ENCODE results near the gene SLC38A7.

DNA sequence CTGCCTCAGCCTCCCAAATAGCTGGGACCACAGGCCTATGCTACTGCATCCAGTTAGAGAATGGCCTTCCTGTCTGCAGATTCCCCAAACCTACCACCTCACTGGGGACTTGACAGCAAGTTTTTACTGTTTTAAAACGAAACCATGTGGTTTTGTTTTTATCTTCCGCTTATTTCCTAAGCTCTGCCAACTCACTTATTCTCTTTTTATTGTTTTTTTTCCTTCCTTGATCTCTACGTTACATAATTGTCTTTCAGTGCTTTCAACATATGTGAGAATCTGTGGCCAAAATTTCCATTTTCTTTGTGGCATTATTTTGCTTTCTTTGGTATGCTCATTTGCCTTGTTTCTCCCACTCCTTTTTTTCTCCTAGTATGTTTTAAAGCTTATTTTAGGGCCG lies 14.6 kb upstream of the SLC38A7 start:
- TF ChIP-seq EZH2 (IDR thresholded peaks at IDR 0.05; ENCODE audit: borderline replicate concordance, low read depth, low read length, severe bottlenecking) = no peak
- TF ChIP-seq, protein P1, sequence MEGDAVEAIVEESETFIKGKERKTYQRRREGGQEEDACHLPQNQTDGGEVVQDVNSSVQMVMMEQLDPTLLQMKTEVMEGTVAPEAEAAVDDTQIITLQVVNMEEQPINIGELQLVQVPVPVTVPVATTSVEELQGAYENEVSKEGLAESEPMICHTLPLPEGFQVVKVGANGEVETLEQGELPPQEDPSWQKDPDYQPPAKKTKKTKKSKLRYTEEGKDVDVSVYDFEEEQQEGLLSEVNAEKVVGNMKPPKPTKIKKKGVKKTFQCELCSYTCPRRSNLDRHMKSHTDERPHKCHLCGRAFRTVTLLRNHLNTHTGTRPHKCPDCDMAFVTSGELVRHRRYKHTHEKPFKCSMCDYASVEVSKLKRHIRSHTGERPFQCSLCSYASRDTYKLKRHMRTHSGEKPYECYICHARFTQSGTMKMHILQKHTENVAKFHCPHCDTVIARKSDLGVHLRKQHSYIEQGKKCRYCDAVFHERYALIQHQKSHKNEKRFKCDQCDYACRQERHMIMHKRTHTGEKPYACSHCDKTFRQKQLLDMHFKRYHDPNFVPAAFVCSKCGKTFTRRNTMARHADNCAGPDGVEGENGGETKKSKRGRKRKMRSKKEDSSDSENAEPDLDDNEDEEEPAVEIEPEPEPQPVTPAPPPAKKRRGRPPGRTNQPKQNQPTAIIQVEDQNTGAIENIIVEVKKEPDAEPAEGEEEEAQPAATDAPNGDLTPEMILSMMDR (IDR thresholded peaks at IDR 0.05; ENCODE audit: extremely low read depth in 1 of 2, insufficient read depth in 1 of 2, low read depth in 1 of 2, low read length in 2 of 2) = no peak
- TF ChIP-seq POLR2A (IDR thresholded peaks at IDR 0.05; ENCODE audit: low read depth, low read length) = no peak
- TF ChIP-seq POLR2AphosphoS5 (IDR thresholded peaks at IDR 0.05; ENCODE audit: insufficient read depth, low read depth, low read length) = no peak

Measured in endothelial cell of umbilical vein (primary cell).